Stimulated activated CD4-positive, alpha-beta T cell treated with anti-CD3 and anti-CD28 coated beads, TNF-alpha, amount 100 ng/mL, for 24 hours (primary cell): ENCODE data around the gene SRGAP1.
"Not testable (repeated sequence)": the region's sequence is repeated elsewhere in the genome, so short reads cannot be mapped to it uniquely, and the experiment has no call there.

Experiments used
- DNase-seq, 3 experiments: peaks; one replicate each; pipeline ENCODE4 v3.0.0-alpha.2; 2020; ENCODE audit warnings: low read depth in 3 of 3

SRGAP1 gene

DNA sequence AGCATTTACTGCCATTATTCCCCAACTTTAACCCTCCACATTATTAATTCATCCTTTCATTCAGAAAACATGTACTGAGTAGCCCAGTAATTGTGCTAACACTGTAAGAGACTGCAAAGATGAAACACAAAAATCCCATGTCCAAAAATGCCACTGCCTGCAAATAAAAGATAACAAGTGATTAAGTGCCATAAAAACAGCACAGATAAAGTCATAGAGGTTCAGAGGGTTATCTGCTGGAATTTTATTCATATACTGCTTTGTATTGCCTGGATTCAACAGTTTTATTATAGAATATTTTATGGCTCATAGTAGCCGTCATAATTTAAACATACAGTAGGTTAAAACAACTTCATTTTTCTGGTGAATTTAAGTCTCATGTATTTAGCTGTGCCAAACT, 199.7 kb downstream of the SRGAP1 start:
- no peak for DNase-seq

DNA sequence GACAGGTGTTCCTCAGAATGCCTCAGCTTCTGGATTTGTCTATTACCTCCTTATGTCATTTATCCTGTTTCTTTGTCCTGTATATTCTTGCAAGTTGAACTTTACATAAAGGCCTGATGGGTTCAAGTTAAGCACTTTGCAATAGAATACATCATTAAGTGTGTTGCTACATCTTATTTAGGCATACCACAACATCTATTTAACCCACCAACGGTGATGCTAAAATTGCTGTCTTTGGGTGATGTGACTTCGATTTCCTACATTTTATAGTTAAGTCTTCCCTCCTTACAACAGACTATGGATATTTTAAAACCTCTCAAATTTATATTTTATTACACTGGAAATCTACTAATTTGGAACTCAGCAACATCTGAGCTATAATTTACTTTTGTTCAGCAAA, 206.6 kb downstream of the SRGAP1 start:
- no peak for DNase-seq

DNA sequence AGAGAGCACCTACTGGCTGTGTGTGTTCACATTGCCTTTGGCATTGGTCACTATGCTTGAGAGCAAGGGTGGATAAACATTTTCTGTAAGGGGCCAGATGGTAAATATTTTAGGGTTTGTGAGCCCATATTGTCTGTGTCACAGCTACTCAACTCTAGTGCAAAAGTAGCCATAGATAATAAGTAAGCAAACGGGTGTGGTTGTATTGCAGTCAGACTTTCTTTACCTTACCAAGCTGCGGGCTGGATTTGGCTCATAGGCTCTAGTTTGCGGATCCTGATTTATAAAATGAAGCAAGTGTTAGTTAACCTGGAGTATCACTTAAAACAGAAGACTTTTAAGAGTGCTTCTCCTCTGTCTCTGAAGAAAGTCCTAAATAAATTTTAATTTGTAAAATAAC, 208.6 kb downstream of the SRGAP1 start:
- no peak for DNase-seq

DNA sequence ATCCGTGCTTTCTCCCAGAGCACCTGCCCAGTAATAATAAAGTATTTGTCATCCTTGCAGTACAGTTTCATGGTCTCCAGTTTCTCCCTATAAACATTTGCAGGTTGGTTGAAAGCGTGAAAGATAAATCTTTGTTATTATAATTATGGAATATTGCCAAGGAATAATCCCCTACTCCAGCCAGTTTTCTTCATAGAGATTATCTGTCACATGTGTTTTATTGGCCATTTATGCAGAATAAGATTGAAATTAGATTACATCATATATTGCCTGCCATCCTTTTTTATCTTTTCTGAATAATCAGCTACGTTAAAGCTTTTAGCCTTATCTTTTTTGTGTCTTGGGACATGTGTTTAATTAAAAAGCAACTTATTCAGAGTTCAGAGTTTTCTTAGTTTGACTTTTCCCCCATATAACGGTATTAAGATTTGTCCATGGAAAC, 209.6 kb downstream of the SRGAP1 start:
- no peak for DNase-seq

DNA sequence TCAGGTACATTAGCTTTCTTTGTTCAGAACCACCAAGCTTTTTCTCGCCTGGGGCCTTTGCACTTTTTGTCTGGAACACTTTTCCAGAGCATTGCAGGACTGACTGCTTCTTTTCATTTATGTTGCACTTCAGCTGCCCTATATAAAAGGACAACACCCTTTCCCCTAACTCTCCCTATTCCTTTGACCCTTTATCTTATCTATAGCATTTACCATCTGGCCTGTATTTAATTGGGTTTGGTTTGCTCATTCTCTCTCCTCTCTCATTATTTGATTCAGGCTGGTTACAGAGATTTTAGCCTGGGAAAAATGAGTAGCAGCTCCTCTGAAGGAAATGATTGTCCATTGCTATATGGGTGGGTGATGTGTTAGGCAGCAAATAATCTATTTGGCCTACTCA, 212.2 kb downstream of the SRGAP1 start:
- DNase-seq = no peak

DNA sequence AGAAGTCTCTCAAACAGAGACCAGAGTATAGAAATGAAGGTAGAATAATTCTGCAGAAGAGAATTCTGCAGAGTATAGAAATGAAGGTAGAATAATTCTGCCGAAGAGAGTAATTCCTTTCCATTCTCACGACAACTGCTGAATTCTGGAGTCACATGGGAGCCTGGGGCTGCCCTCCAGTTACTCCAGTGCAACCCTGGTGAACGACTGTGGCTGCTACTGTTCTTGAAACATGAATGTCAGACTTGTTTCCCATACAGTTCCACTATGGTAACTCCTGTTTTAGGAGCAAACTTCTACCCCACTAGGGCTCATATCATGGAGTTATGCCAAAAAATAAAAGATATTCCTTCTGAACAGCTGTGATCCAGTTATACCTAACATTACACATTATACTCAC, 213.2 kb downstream of the SRGAP1 start:
- DNase-seq = no peak

DNA sequence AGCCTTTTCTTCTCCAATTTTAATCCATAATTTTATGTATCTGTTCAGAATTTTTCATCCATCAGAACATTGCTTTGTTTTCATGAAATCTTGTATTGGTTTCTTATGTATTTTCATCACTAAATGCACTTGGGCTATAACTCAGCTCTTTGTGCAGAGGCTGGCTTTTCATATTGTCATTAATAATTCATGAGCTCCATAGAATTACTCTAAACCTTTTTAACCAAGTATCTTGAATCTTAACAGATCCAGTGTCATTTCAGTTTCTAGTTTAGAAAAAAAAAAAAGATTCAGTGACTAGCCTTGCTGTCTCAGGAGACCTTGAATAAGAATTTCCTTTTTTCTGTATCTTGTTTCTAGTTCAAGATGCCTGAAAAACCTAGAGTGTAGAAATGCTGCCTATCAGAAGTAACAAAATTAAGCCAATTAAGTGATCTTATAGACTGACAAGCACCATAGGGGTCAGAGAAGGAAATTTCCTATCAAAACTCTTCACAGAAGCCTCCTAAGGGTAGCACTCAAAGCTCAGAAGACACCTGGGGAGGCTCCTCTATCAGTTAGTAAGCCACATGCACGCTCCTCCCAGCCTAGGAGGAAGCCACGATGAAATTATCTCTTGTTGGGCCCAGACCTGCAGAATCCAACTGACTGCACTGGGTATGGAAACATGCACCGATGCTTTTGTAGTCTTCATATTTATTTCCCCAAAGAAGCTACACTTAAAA, 214.2 kb downstream of the SRGAP1 start:
- no peak for DNase-seq

DNA sequence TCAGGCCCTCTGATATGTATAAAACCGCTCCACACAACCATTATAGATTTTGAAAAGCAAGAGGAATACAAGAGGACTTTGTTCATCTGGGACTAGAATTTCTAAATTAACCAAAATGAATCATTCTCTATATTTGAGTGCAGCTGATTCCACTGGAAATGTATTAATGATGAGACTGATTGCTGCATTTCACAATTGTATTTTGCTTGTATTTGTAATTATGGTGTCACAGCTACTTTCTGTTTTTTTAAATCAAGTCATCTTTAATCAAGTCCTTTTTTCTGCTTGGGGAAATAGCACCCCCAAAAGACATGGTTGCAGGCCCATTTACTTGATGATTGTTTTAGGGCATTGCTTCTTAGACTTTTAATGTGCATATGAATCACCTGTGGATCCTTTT, 215.2 kb downstream of the SRGAP1 start:
- DNase-seq = no peak

DNA sequence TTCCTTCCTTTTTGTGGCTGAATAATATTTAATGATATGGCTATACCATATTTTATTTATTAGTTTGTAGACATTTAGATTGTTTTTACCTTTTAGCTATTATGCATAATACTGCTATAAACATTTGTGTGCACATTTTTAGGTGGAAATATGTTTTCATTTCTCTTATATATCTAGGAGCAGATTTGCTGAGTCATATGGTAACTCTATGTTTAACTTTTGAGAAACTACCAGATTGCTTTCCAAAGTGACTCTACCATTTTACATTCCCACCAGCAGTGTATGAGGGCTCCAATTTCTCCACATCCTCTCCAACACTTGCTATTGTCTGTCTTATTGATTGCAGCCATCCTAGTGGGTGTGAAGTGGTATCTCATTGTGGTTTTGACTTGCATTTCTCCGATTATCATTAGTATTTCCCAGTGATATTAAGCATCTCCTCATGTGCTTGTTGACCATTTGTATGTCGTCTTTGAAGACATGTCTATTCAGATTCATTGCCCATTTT, 217.4 kb downstream of the SRGAP1 start:
- DNase-seq = no peak

DNA sequence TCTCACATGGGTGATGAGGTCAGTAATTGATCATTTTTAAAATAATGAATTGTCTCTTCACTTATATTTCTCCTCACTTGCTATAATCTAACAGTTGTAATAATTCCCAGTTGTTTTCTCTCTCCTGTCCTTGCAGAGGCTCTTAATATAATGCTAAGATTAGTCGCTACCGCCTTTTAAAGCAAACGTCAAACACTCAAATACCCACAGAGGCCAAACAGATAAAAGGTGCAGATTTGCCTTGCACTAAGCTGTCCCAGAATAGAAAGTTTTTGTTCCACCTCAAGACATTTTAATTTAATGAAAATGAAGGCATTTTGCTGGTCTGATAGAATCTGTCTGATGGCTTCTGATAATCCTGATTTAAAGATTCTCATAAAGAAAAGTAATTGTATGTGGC, 218.6 kb downstream of the SRGAP1 start:
- no peak for DNase-seq

DNA sequence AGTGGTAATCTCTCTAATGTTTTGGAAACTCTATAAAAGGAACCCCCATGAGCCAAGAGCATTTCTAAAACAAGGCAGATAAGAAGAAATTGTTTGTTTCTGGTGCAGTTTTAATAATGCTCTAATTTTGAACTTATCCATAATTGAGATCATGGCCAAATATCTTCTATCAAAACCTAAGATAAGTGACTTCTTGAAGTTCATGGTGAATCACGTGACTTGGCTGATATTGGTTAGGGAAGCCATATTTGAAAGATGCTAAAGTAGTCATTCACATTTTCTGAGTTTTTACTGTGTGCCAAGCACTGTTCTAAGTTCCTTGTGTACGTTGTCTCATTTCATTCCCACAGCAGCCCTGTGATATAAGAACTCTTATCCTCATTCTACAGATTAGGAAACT, 219.7 kb downstream of the SRGAP1 start:
- DNase-seq = no peak

DNA sequence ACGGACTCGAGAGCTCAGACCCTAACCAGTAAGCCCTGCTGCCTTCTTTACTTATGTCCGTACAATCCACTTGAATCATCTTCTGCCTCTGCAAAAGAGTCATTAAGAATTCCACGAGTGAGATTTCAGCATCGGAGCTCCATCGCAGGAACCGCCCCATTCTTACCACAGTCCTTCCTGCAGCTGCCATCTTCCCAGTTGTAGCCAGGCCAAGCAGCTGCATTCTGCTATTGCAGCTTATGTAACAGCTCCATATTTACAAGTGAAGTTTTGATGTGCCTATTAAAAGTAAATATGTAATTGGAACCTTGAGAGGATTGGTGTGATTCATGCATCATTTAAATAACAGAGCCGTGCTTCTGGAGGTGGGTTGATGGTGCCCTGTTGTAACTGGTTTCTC, 220.2 kb downstream of the SRGAP1 start:
- no peak for DNase-seq

DNA sequence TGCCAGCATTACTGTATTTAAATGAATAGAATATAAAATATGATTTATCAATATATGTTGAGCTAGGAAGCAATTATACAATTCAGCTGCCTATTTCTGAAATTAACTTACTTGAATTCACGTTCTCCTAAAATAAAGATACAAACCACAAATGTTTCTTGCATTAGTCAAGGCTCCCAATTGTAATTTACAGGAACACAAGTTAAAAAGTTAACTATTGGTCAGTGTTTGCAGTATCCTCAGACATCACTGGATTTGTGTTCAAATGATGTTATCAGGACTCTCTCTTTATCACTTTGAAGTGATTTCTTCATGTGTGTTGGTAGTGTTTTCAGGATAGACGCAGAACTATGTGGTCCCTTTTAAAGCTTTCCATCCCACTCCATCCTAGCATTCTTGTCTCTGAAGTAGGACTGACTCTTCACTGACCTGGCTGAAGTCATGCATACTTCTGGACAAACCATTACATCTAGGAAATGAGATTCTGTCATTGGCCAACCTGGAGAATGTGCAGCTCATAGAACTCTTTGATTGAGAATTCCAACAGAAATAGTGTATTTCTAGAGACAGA, 221.5 kb downstream of the SRGAP1 start:
- DNase-seq = no peak

DNA sequence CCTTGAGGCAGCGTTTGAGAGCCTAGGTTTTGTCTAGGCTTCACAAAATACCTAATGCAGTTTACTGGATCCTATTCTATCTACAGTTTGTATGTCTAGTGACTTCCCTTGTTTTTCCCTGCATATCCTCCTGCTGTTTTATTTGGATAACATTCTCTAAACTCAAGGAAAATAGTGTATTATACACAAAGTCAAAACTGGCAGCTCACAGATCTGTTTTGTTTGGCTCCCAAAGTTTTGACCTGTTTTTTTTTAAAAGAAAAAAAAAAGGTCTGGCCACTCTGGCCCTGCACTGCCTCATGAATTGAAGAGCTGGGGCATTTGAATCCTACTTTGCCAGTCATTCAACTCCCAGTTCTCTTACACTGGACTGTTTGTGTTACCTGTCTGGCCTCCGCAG, 222.3 kb downstream of the SRGAP1 start:
- DNase-seq = no peak

DNA sequence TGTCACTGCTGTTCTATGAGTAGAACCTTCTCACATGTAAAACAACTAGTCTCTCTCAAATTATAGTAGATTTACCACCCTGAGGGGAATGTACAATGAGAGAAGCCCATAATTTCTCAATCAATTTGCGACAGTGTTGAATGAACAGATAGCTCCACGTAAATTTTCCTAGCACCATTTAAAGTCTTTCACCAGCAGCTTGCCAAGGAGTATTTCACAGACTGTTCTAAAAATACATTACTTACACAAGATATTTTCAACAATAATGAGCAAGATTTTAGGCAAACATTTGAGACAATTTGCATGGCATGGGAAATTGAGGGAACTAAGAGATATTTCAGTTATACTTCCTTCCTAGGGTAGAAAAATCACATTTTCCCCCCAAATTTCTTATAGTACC, 226.0 kb downstream of the SRGAP1 start:
- DNase-seq = no peak

DNA sequence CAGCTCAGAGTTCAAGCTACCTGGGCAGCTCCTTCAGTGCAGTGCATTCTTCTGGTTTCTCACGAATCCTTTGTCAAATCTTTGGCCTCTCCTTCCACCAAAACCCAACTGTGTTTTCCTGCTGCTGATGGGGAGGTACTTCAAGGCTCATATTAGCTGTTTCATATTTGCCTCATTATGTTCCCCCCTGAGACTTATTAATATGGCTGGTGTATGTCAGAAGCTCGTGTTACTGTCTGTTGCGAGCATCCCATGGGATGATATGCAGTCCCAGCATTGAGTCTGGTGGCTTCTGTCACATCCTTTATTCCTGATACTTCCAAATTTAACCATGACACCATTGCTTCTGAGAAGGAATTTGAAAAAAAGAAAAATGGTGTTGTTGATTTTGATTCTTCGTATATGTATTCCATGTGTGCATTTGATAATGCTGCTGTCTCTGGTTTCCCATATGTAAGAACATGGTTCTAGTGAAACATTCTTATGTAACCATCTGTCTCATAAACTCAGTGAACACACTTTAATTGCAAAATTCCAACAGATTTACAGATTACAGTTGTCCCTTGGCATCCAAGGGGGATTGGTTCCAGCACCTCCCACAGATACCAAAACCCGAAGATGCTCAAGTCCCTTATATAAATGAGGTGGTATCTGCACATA, 228.5 kb downstream of the SRGAP1 start:
- DNase-seq = no peak

DNA sequence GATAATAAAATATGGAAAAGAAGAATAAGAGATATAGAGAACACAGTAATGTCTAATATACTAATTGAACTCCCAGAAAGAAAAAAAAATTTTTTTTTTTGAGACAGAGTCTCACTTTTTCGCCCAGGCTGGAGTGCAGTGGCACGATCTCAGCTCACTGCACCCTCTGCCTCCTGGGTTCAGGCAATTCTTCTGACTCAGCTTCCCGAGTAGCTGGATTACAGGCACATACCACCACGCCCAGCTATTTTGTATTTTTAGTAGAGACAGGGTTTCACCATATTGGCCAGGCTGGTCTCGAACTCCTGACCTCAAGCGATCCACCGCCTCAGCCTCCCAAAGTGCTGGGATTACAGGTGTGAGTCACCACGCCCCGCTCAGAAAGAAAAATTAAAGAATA, 232.1 kb downstream of the SRGAP1 start:
- DNase-seq = not testable (repeated sequence)

DNA sequence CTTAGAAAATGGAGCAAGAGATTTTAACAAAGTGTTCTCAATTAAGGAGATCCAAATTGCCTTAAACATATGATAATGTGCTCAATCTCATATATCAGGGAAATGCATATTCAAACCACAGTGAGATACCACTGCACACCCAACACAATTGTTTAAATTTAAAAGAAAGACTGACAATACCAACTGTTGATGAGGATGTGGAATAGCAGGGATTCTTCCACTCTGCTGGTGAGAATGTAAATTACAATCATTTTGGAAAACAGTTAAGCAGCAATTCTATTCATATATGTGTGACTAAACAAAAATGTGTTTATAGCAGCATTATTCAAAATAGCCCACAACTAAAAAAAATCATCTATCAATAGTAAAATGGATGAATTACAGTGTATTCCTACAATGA, 233.4 kb downstream of the SRGAP1 start:
- DNase-seq = no peak

DNA sequence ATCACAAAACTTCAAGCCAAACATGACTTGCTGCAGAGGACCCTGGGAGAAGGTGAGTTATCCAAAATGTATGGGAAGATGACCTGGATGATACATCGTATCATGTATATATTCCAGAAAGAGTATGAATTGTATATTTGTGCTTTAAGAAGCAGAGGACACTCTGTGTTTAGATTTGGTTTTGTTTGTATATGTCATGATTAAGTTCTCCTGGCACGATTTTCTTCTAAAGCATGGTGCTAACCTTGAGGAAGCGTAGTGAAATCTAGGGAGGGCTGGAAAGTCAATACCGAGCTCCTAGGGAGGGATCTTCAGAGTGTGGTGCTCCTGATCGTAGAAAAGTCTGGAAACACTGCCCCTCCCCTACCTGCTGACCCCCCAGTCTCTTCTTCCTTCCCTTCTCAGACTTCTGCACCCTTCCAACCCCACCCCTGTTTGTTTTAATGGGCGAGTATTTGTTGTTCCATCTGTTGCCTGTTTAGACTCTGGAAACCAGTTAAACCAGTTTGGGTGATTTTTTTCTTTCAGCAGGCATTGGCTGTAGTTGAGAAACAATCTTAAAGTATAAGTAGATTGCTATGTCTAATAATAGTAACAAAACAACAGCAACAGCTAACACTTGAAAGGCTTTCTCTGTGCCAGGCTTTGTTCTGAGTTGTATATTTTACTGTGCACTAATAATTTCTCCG, 236.0 kb downstream of the SRGAP1 start:
- DNase-seq = no peak

DNA sequence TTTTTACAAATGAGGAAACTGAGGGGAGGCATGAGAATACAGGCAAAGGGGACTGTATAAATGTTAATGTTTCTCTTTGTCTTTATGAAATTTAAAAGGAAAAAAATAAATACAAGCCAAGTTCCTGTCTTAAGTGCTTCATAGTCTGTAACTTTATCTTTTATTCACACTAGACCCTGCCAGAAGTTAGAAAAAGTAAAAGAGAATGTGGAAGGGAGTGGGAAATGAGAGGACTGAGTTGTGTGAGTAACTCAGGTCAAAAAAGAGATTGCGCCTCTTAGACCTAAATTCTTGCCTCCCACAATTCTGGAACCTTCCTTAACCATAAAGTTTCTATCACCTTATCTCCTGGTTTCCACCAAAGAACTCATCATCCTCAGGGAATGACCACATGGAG, 236.5 kb downstream of the SRGAP1 start:
- no peak for DNase-seq

DNA sequence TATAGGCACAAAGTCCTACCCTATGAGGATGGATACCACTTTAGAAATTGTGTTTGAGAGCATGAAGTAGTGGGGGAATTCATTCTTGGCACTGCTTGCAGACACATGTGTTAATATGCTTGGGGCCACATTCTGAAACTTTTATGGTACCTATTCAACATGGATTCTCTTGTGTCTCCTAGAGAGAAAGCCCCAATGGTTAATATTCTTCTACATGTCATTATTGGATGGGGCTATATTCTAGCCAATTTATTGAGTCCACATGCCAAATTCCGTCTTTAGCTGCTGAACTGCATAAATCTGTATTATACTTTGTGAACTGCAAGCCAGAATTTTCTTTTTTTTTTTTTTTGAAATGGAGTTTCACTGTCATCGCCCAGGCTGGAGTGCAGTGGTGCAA, 237.6 kb downstream of the SRGAP1 start:
- no peak for DNase-seq

DNA sequence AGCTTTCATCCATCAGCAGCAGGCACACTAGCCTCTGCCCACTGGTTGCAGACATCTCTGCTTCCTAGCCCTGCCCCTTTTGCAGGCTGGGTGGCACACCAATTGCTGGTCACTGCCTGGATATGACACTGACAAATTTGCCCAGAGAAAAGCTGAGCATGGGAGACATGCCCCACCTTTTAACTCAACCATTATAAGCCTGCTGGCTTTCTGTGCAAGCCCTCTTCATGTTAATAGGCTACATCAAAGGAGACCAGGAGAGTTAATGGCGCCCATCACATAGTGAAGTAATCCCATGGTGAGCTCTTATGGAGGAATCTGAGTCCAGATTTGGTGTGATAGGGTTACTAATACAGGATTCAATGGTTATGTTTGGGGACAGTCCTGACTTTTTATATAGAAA, 238.4 kb downstream of the SRGAP1 start:
- DNase-seq = no peak
